MM.1S (cell line): ENCODE data around the gene FAHD1.

Source experiments
- DNase-seq: peaks from one replicate; pipeline ENCODE4 v3.0.0-alpha.2; 2015
- H2AFZ ChIP-seq: fragments of 300-600 bp; sonication (generic); 2 replicates; pipeline ENCODE4 v1.6.0; 2016; ENCODE audit warnings: antibody characterized with exemption, low read length
- H3F3A ChIP-seq: fragments of 300-600 bp; sonication (generic); 2 replicates; pipeline ENCODE4 v1.6.1; 2016; ENCODE audit warnings: mild to moderate bottlenecking, antibody characterized with exemption, low read length, moderate library complexity, mixed read lengths; ENCODE audit not compliant: insufficient read depth
- H3K27ac ChIP-seq: fragments of 300-600 bp; sonication (generic); 2 replicates; pipeline ENCODE4 v1.5.1; 2016; ENCODE audit warnings: mild to moderate bottlenecking, low read length
- H3K27me3 ChIP-seq: fragments of 300-600 bp; sonication (generic); replicated peaks from 2 replicates; pipeline ENCODE4 v1.6.0; 2016; ENCODE audit warnings: low read length; ENCODE audit not compliant: insufficient read depth
- H3K36me3 ChIP-seq: fragments of 300-600 bp; sonication (generic); replicated peaks from 2 replicates; pipeline ENCODE4 v1.6.1; 2016; ENCODE audit warnings: mild to moderate bottlenecking, low read length, mixed read lengths; ENCODE audit not compliant: insufficient read depth
- H3K4me1 ChIP-seq: fragments of 300-600 bp; sonication (generic); 2 replicates; pipeline ENCODE4 v1.6.1; 2016; ENCODE audit warnings: low read length, mixed read lengths
- H3K4me2 ChIP-seq: fragments of 300-600 bp; sonication (generic); 2 replicates; pipeline ENCODE4 v1.6.0; 2016; ENCODE audit warnings: low read depth, low read length
- H3K4me3 ChIP-seq: fragments of 300-600 bp; sonication (generic); 2 replicates; pipeline ENCODE4 v1.5.1; 2016; ENCODE audit warnings: low read length, mixed read lengths
- H3K79me2 ChIP-seq: fragments of 300-600 bp; sonication (generic); 2 replicates; pipeline ENCODE4 v1.6.1; 2016; ENCODE audit warnings: mixed run types, low read length, mixed read lengths
- H3K9ac ChIP-seq: fragments of 300-600 bp; sonication (generic); 2 replicates; pipeline ENCODE4 v1.6.1; 2016; ENCODE audit warnings: low read length, mixed read lengths
- H3K9me2 ChIP-seq: fragments of 300-600 bp; sonication (generic); replicated peaks from 2 replicates; pipeline ENCODE4 v1.6.1; 2016; ENCODE audit warnings: mild to moderate bottlenecking, low read length, mixed read lengths; ENCODE audit not compliant: insufficient read depth
- H3K9me3 ChIP-seq: fragments of 300-600 bp; sonication (generic); replicated peaks from 2 replicates; pipeline ENCODE4 v1.6.1; 2016; ENCODE audit warnings: mild to moderate bottlenecking, low read length, mixed read lengths; ENCODE audit not compliant: insufficient read depth
- H4K20me1 ChIP-seq: fragments of 300-600 bp; sonication (generic); 2 replicates; pipeline ENCODE4 v1.6.1; 2016; ENCODE audit warnings: mild to moderate bottlenecking, low read length, moderate library complexity, mixed read lengths; ENCODE audit not compliant: insufficient read depth
- EZH2 ChIP-seq: fragments of 300-600 bp; sonication (generic); optimal IDR thresholded peaks from 2 replicates; pipeline ENCODE3; 2017; ENCODE audit warnings: low read depth, mild to moderate bottlenecking, antibody characterized with exemption, low read length, mixed read lengths
- EZH2phosphoT487 ChIP-seq: fragments of 300-600 bp; sonication (generic); IDR thresholded peaks from 2 replicates; pipeline ENCODE4 v1.6.1; 2018; ENCODE audit warnings: antibody characterized with exemption, low read length
- TF ChIP-seq, protein P1 (sequence below): fragments of 300-600 bp; sonication (generic); IDR thresholded peaks from 2 replicates; pipeline ENCODE4 v1.5.1; 2016; ENCODE audit warnings: antibody characterized with exemption, low read length, mixed read lengths

Gene FAHD1

DNA sequence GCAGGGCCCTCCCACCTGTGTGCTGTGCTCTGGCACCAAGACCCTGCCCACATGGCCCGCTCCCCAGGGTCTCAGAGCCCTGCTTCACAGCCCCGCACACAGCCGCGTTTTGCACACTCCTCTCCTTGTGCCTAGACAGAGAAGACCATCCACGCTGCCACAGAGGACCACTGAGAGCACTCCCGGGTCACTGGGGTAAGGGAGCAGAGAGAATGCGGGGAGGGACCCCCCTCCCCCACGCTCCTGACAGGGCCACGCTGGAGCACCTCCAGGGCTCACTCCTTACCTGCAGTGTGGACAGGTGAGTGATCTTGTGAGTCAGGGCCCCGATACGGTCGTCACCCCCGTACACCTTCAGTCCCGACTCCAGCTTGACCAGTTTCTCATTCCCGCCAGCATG lies 7.4 kb upstream of the FAHD1 start:
- Histone ChIP-seq H3K9me2 (no peaks in the 10 kb centered on the region), H3K27ac (no peak overlapping the region), H3K79me2 (peaks cover 22% of the 10 kb centered on the region), H3K9ac (no peak overlapping the region), H4K20me1 (no peaks in the 10 kb centered on the region), H3K9me3 (no peaks in the 10 kb centered on the region), H3K4me3 (no peak overlapping the region), H3K36me3 (no peaks in the 10 kb centered on the region), H3K27me3 (no peaks in the 10 kb centered on the region), H3K4me1 (no peaks in the 10 kb centered on the region), H3F3A (no peaks in the 10 kb centered on the region), H3K4me2 (no peak overlapping the region), H2AFZ (no peak overlapping the region)
- no peak for DNase-seq
- no peak for TF ChIP-seq EZH2phosphoT487
- TF ChIP-seq EZH2: no peak
- TF ChIP-seq, protein P1, sequence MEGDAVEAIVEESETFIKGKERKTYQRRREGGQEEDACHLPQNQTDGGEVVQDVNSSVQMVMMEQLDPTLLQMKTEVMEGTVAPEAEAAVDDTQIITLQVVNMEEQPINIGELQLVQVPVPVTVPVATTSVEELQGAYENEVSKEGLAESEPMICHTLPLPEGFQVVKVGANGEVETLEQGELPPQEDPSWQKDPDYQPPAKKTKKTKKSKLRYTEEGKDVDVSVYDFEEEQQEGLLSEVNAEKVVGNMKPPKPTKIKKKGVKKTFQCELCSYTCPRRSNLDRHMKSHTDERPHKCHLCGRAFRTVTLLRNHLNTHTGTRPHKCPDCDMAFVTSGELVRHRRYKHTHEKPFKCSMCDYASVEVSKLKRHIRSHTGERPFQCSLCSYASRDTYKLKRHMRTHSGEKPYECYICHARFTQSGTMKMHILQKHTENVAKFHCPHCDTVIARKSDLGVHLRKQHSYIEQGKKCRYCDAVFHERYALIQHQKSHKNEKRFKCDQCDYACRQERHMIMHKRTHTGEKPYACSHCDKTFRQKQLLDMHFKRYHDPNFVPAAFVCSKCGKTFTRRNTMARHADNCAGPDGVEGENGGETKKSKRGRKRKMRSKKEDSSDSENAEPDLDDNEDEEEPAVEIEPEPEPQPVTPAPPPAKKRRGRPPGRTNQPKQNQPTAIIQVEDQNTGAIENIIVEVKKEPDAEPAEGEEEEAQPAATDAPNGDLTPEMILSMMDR: no peak

DNA sequence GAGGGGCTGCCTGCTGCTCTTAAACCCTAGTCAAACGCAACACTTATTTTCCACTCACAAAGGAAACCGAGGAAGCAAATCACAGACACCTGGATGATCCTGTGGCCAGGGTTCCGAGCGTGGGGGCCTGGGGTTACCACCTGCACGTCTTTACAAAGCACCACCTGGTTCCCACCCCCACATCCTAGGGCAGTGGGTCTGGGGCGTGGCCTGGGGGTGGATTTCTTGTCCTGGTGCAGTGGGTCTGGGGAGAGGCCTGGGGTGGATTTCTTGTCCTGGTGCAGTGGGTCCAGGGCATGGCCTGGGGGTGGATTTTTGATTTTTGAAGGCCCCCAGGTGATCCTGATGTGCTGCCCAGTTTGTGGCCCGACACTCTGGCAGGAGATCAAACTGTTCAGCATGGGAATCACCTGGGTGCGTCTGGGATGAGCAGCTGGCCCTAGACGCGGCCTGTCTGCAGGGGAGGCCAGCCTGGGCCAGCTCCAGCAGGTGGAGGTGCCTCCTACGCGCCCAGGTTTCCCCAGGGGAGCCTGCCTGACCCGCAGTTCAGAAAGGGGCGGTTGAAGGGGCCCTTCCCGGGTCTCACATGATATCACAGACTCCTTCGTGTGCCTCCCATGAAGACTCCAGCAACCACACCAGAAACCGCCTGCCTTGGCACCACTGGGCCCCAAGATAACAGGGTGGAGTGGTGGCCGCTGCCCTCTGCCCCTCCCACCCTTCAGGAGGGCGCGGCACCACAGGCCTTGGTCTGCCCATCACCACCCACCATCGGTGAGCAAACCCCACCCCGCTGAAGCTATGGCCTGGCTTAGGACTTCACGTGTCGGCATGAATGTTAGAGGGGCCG lies 6.7 kb upstream of the FAHD1 start:
- Histone ChIP-seq H3K27ac (no peak overlapping the region), H3K9me2 (no peaks in the 10 kb centered on the region), H3K4me3 (no peak overlapping the region), H3K79me2 (peaks cover 29% of the 10 kb centered on the region), H3K36me3 (no peaks in the 10 kb centered on the region), H3F3A (peaks cover 2% of the 10 kb centered on the region; the same call in 1 of the 2 replicates), H3K9me3 (no peaks in the 10 kb centered on the region), H4K20me1 (no peaks in the 10 kb centered on the region), H3K4me1 (peaks cover 2% of the 10 kb centered on the region; the same call in 1 of the 2 replicates), H3K4me2 (no peak overlapping the region), H3K9ac (no peak overlapping the region), H2AFZ (no peak overlapping the region), H3K27me3 (no peaks in the 10 kb centered on the region)
- TF ChIP-seq EZH2 (no peak), EZH2phosphoT487 (no peak)
- no peak for DNase-seq

DNA sequence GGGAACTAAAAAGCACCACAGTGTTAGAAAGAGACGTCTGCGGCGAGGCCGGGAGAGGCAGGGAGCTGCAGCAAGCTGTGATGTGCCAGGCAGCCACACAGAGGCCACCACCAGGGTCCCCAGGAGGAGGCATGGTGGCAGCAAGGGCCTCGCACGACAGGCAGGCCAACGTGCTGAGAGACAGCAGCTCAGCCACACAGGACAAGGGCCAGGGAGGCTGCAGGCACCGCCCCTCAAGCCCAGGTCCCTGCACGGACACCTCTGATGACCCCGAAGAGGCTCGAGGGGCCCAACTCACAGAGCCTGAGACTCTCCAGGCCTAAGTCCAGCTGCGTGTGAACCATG lies 6.1 kb upstream of the FAHD1 start:
- H3K4me3 ChIP-seq: no peak overlapping the region
- DNase-seq: no peak
- H3K79me2 ChIP-seq: peaks cover 35% of the 10 kb centered on the region
- H3K27me3 ChIP-seq: no peaks in the 10 kb centered on the region
- no peaks in the 10 kb centered on the region for H3K9me2 ChIP-seq
- no peak overlapping the region for H3K9ac ChIP-seq
- H3K9me3 ChIP-seq: no peaks in the 10 kb centered on the region
- no peak overlapping the region for H2AFZ ChIP-seq
- H3F3A ChIP-seq: peaks cover 6% of the 10 kb centered on the region
- H3K27ac ChIP-seq: no peak overlapping the region
- H4K20me1 ChIP-seq: no peaks in the 10 kb centered on the region
- no peak overlapping the region for H3K4me2 ChIP-seq
- H3K36me3 ChIP-seq: no peaks in the 10 kb centered on the region
- H3K4me1 ChIP-seq: peaks cover 5% of the 10 kb centered on the region; the same call in 1 of the 2 replicates
- TF ChIP-seq EZH2phosphoT487: no peak
- no peak for TF ChIP-seq EZH2
- TF ChIP-seq, protein P1: no peak

DNA sequence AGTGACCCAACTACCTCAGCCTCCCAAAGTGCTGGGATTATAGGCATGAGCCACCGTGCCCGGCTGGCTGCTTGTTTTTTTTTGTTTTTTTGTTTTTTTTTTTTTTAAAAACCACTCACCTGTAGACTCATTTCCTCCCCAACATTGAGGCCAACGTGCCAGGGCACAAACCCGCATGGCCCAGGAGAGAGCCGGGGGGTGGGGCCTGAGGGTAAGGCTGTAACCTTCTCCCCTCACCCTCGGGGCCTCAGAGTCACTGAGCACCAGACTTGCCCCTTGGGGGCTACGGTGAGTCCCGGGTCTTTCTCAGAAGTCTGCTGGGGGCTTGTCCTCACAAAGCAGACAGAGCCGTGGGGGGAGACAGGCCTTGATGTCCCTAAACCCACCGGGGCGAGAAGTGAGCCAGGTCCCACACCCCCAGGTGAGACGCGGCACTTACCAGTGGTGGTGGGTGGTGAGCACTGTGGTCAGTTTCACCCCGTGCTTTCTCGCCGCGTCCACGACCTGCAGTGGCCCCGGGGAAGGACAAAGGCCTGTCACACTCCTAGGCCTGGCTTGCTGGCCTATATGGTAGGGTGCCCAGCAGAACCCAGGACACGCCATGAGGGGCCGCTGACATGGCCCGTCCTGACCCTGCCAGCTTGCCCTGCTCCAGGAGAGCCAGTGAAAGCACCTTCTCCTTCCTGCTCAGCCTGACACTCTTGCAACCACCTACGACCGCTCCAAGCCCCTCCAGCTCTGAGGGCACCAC lies 5.0 kb upstream of the FAHD1 start:
- no peaks in the 10 kb centered on the region for H3K36me3 ChIP-seq

More for the DNA sequence above, 5.0 kb upstream of the FAHD1 start:
- peaks cover 5% of the 10 kb centered on the region; the same call in 1 of the 2 replicates for H3K4me1 ChIP-seq
- DNase-seq: no peak
- no peaks in the 10 kb centered on the region for H3K9me3 ChIP-seq
- H3K27ac ChIP-seq: no peak overlapping the region
- no peaks in the 10 kb centered on the region for H3K27me3 ChIP-seq
- no peak for TF ChIP-seq EZH2
- TF ChIP-seq, protein P1: no peak
- TF ChIP-seq EZH2phosphoT487: no peak
- H3K9me2 ChIP-seq: no peaks in the 10 kb centered on the region
- no peaks in the 10 kb centered on the region for H4K20me1 ChIP-seq
- H3K4me3 ChIP-seq: no peak overlapping the region
- H3F3A ChIP-seq: peaks cover 6% of the 10 kb centered on the region
- H3K4me2 ChIP-seq: no peak overlapping the region
- no peak overlapping the region for H2AFZ ChIP-seq
- peaks cover 35% of the 10 kb centered on the region for H3K79me2 ChIP-seq
- no peak overlapping the region for H3K9ac ChIP-seq
